Left lung (tissue), 10 donors: ENCODE results near the gene ITGAX. TPM values are rescaled to one million over a fixed set of nuclear protein-coding genes. Genes with fewer than 3 reads are reported as not detected.

Source experiments
- ATAC-seq: fragments of 200-7000 bp; cut with Tn5 transposase; one replicate; pipeline ENCODE4 v1.9.1; 2020; ENCODE audit warnings: moderate library complexity
- DNase-seq, 4 donors: peaks; one replicate each; pipeline ENCODE4 v3.0.0-alpha.2; 2013 to 2020
- H3K27ac ChIP-seq, 2 donors: fragments of 200-600 bp; sonication (generic) in 1 of 2; one replicate each; pipeline versions ENCODE4 v1.5.0 to v1.8.0; 2020 to 2021
- H3K27me3 ChIP-seq, 2 donors: fragments of 200-600 bp; sonication (generic) in 1 of 2; one replicate each; pipeline versions ENCODE4 v1.5.0 to v1.8.0; 2020 to 2021
- H3K36me3 ChIP-seq, 2 donors: fragments of 200-600 bp; sonication (generic) in 1 of 2; one replicate each; pipeline versions ENCODE4 v1.5.0 to v1.8.0; 2020 to 2021
- H3K4me1 ChIP-seq, 2 donors: fragments of 200-600 bp; one replicate each; pipeline ENCODE4 v1.8.0; 2021
- H3K4me3 ChIP-seq, 2 donors: fragments of 200-600 bp; sonication (generic) in 1 of 2; one replicate each; pipeline versions ENCODE4 v1.5.0 to v1.8.0; 2020 to 2021; ENCODE audit warnings: mild to moderate bottlenecking in 1 of 2
- H3K9me3 ChIP-seq, 2 donors: fragments of 200-600 bp; sonication (generic) in 1 of 2; one replicate each; pipeline versions ENCODE4 v1.5.0 to v1.8.0; 2020 to 2021
- CTCF ChIP-seq, 2 donors: fragments of 200-600 bp; sonication (generic) in 1 of 2; IDR thresholded peaks; one replicate each; pipeline versions ENCODE4 v1.5.0 to v1.8.0; 2021; ENCODE audit warnings: antibody characterized with exemption in 2 of 2
- intact Hi-C, 2 donors: fragments of 100-400 bp; cut with DNase I; formaldehyde crosslinking; loops; one replicate each; pipeline versions ENCODE4 v1.11.2 to v1.14.2; 2022
- polyA plus RNA-seq, 6 donors: library from polyadenylated mRNA; unstranded; fragments of 120-200 nt; gene quantifications; one replicate each; pipeline ENCODE4 v1.2.1, GENCODE V29; 2013; ENCODE audit not compliant: insufficient read length in 6 of 6
- total RNA-seq, 2 donors: library from RNA; stranded (reverse); fragmentation: NEBNext Ultra II Directional; extraction: Animal tissue kit (Norgen Biotek cat#: 25700); gene quantifications; one replicate each; pipeline ENCODE4 v1.2.1, GENCODE V29; 2021
- donor health status: DM: no; HTN: yes; CAD: no.
- donor health status: DM: no; HTN: no; CAD: no.

The ITGAX gene
- total and polyA plus RNA-seq, 8 donors: 0.94 to 134 (median 1.8) TPM

- ATAC-seq: no peak
Observed at GRCh38 chr16:31325171-31325570, 29.8 kb upstream of the ITGAX start.

GRCh38 chr16:31327646-31328225, 27.2 kb upstream of the ITGAX start:
- no peak for TF ChIP-seq CTCF (IDR thresholded peaks at IDR 0.05)
- peaks cover 0 to 62% of the 10 kb centered on the region in 2 donors for H3K36me3 ChIP-seq
- DNase-seq: no peak
- H3K4me1 ChIP-seq: no peaks in the 10 kb centered on the region
- H3K27me3 ChIP-seq: peaks cover 14 to 56% of the 10 kb centered on the region in 2 donors
- H3K9me3 ChIP-seq: peaks cover 0 to 7% of the 10 kb centered on the region in 2 donors
- H3K4me3 ChIP-seq: no peak overlapping the region
- ATAC-seq: no peak
- intact Hi-C loops: no loop called here
- H3K27ac ChIP-seq: no peak overlapping the region

More at GRCh38 chr16:31325171-31325570, 29.8 kb upstream of the ITGAX start:
- Histone ChIP-seq H3K4me1 (no peaks in the 10 kb centered on the region), H3K27ac (no peak overlapping the region), H3K4me3 (no peak overlapping the region), H3K9me3 (peaks cover 0 to 18% of the 10 kb centered on the region in 2 donors), H3K36me3 (peaks cover 0 to 65% of the 10 kb centered on the region in 2 donors), H3K27me3 (peaks cover 11 to 30% of the 10 kb centered on the region in 2 donors)
- no peak for DNase-seq
- TF ChIP-seq CTCF (IDR thresholded peaks at IDR 0.05): no peak
- intact Hi-C loops: no loop called here

DNA sequence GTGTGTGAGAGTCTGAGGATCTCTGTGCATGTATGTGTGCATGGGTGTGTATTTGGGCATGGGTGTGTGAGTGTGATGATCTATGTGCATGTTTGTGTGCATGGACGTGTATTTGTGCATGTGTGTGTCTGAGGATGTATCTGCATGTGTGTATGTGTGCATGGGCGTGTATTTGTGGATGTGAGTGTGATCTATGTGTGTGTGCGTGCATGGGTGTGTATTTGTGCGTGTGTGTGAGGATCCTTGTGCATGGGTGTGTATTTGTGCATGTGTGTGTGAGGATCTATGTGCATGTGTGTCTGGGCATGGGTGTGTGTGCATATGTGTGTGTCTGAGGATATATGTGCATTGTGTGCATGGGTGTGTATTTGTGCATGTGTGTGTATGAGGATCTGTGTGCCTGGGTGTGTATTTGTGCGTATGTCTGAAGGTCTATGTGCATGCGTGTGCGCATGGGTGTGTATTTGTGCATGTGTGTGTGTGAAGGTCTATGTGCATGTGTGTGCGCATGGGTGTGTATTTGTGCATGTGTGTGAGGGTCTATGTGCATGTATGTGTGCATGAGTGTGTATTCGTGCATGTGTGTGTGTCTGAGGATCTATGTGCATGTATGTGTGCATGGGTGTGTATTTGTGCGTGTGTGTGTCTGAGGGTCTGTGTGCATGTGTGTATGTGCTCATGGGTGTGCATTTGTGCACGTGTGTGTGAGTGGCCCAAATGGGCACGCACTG, 26.5 kb upstream of the ITGAX start:
- DNase-seq (no peak), ATAC-seq (no peak)
- no peak for TF ChIP-seq CTCF (IDR thresholded peaks at IDR 0.05)
- H3K27me3 ChIP-seq: peaks cover 14 to 64% of the 10 kb centered on the region in 2 donors
- H3K9me3 ChIP-seq: peaks cover 0 to 2% of the 10 kb centered on the region in 2 donors
- intact Hi-C loops: no loop called here
- H3K27ac ChIP-seq: no peak overlapping the region
- H3K36me3 ChIP-seq: peaks cover 0 to 62% of the 10 kb centered on the region in 2 donors
- H3K4me1 ChIP-seq: no peaks in the 10 kb centered on the region
- H3K4me3 ChIP-seq: no peak overlapping the region

GRCh38 chr16:31329671-31330552, 25.1 kb upstream of the ITGAX start:
- Histone ChIP-seq H3K27ac (no peak overlapping the region), H3K9me3 (no peaks in the 10 kb centered on the region), H3K36me3 (peaks cover 0 to 53% of the 10 kb centered on the region in 2 donors), H3K27me3 (peaks cover 14 to 69% of the 10 kb centered on the region in 2 donors), H3K4me1 (no peaks in the 10 kb centered on the region), H3K4me3 (no peak overlapping the region)
- DNase-seq (no peak), ATAC-seq (no peak)
- intact Hi-C loops: no loop called here
- TF ChIP-seq CTCF (IDR thresholded peaks at IDR 0.05): no peak

DNA sequence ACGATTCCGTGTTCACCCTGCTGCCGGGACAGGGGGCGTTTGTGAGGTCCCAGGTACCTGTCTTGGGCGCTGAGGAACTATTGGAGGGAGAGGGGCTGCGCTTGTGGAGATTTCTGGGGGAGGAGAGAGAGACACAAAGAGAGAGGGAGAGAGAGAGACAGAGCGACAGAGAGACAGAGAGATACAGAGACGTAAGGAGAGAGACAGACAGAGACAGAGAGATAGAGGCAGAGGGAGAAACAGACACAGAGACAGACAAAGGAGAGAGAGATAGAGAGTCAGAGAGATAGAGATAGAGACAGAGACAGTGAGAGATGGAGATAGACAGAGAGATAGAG, 24.5 kb upstream of the ITGAX start:
- Histone ChIP-seq H3K27ac (no peak overlapping the region), H3K36me3 (peaks cover 0 to 47% of the 10 kb centered on the region in 2 donors), H3K4me1 (no peaks in the 10 kb centered on the region), H3K27me3 (peaks cover 14 to 75% of the 10 kb centered on the region in 2 donors), H3K9me3 (no peaks in the 10 kb centered on the region), H3K4me3 (no peak overlapping the region)
- TF ChIP-seq CTCF (IDR thresholded peaks at IDR 0.05): no peak
- intact Hi-C loops: no loop called here
- DNase-seq (no peak), ATAC-seq (no peak)
